Brain pericyte (primary cell): ENCODE measurements around the gene UVSSA.
"Not testable (repeated sequence)": the region's sequence is repeated elsewhere in the genome, so short reads cannot be mapped to it uniquely, and the experiment has no call there.

Source experiments
- DNase-seq: peaks from one replicate; pipeline ENCODE4 v3.0.0-alpha.2; 2012; ENCODE audit warnings: low read depth, low spot score

UVSSA gene

GRCh38 chr4:1316537-1317168 lies 30.4 kb upstream of the UVSSA start:
- DNase-seq, result no peak

- DNase-seq, result no peak
These were observed 29.6 kb upstream of the UVSSA start for GRCh38 chr4:1317177-1318045.

- no peak for DNase-seq
These were observed 29.0 kb upstream of the UVSSA start for GRCh38 chr4:1318046-1318375.

GRCh38 chr4:1318488-1319213 lies 28.4 kb upstream of the UVSSA start:
- no peak for DNase-seq

- DNase-seq, result no peak
These were observed 25.5 kb upstream of the UVSSA start for GRCh38 chr4:1321486-1321885.

GRCh38 chr4:1321946-1322650 lies 24.9 kb upstream of the UVSSA start:
- DNase-seq, result no peak

GRCh38 chr4:1323280-1323634 lies 23.8 kb upstream of the UVSSA start:
- no peak for DNase-seq

GRCh38 chr4:1323635-1324442 lies 23.2 kb upstream of the UVSSA start:
- DNase-seq, result no peak

GRCh38 chr4:1324443-1325175 lies 22.4 kb upstream of the UVSSA start:
- not testable (repeated sequence) for DNase-seq

GRCh38 chr4:1325176-1325480 lies 21.9 kb upstream of the UVSSA start:
- DNase-seq, result no peak

- DNase-seq, result no peak
These were observed 21.1 kb upstream of the UVSSA start for GRCh38 chr4:1325681-1326635.

- no peak for DNase-seq
These were observed 20.1 kb upstream of the UVSSA start for GRCh38 chr4:1326751-1327525.

GRCh38 chr4:1327526-1328266 lies 19.3 kb upstream of the UVSSA start:
- DNase-seq, result no peak

- DNase-seq, result no peak
These were observed 18.5 kb upstream of the UVSSA start for GRCh38 chr4:1328267-1329155.

GRCh38 chr4:1329408-1330371 lies 17.3 kb upstream of the UVSSA start:
- no peak for DNase-seq
